K562 (cell line): ENCODE results near the gene POLL. TPM values are rescaled to one million over a fixed set of nuclear protein-coding genes. Genes with fewer than 3 reads are reported as not detected.
A peak's percentile ranks its signal among the peaks of the same experiment; 100 is the strongest.

ENCODE experiments used
- ATAC-seq: fragments of 200-7000 bp; cut with Tn5 transposase; 3 replicates; pipeline ENCODE4 v1.9.1; 2020; ENCODE audit warnings: moderate library complexity
- BruUV-seq: library from RNA; stranded (reverse); fragments of 400-500 nt; replicated peaks from 2 replicates; lab custom pipeline; 2021; lab: Mats Ljungman, UMichigan
- CTCF ChIA-PET: fragments of 300-600 bp; formaldehyde crosslinking; extraction: SDS; loops from one replicate; lab custom pipeline; 2021; ENCODE audit warnings: low intra/inter-chr PET ratio; lab: Yijun Ruan, JAX
- POLR2A ChIA-PET: fragments of 300-600, 350-650 bp; sonication (Branson Sonifier 250); formaldehyde crosslinking; extraction: SDS; loops from one replicate; lab custom pipeline; 2021; ENCODE audit warnings: antibody characterized with exemption, inconsistent platforms; lab: Yijun Ruan, JAX
- DNase-seq, 4 experiments: peaks; one replicate each; pipeline versions ENCODE4 v3.0.0 to v3.0.0-alpha.2; 2011 to 2018; ENCODE audit warnings: low spot score in 3 of 4, mixed read lengths in 3 of 4; ENCODE audit errors: extremely low read depth in 1 of 4
- FAIRE-seq: peaks from 2 replicates; lab custom pipeline; 2011; peaks lifted over from hg19 to GRCh38; lab: Jason Lieb, UNC
- H2AFZ ChIP-seq: 2 replicates; pipeline ENCODE4 v1.6.0; 2011; ENCODE audit warnings: low read depth, low read length, control low read depth, inconsistent platforms
- H3K27ac ChIP-seq: fragments of 200-600 bp; 3 replicates; pipeline ENCODE4 v1.8.0; 2011; ENCODE audit warnings: low read depth, mild to moderate bottlenecking, control low read depth, inconsistent platforms, low read length, moderate library complexity, mixed read lengths; ENCODE audit errors: extremely low read depth
- H3K27me3 ChIP-seq, 2 experiments: fragments of 300-600 bp in 1 of 2; 2 replicates in 1 of 2; 3 replicates in 1 of 2; pipeline versions ENCODE4 v1.6.0 to v1.8.0; 2011; ENCODE audit warnings: inconsistent platforms in 2 of 2, low read length in 2 of 2, mild to moderate bottlenecking in 1 of 2, mixed read lengths in 1 of 2, moderate library complexity in 1 of 2; ENCODE audit not compliant: control insufficient read depth in 2 of 2, insufficient read depth in 2 of 2
- H3K36me3 ChIP-seq: fragments of 300-600 bp; 3 replicates; pipeline ENCODE4 v1.8.0; 2011; ENCODE audit warnings: mild to moderate bottlenecking, low read length, inconsistent platforms; ENCODE audit not compliant: control insufficient read depth, insufficient read depth
- H3K4me1 ChIP-seq, 2 experiments: fragments of 200-600 bp in 1 of 2; replicated peaks in 1 of 2; 2 replicates in 1 of 2; 3 replicates in 1 of 2; pipeline versions ENCODE4 v1.5.1 to v1.8.0; 2011; ENCODE audit warnings: inconsistent platforms in 2 of 2, low read length in 2 of 2, mild to moderate bottlenecking in 1 of 2, mixed read lengths in 1 of 2, moderate library complexity in 1 of 2; ENCODE audit not compliant: control insufficient read depth in 2 of 2, insufficient read depth in 2 of 2
- H3K4me2 ChIP-seq: 2 replicates; pipeline ENCODE4 v1.6.1; 2011; ENCODE audit warnings: low read length, control low read depth, inconsistent platforms, mixed read lengths; ENCODE audit not compliant: insufficient read depth
- H3K4me3 ChIP-seq: fragments of 200-600 bp; sonication (generic), shearing (Covaris generic); 2 replicates; pipeline ENCODE4 v1.5.1; 2016; ENCODE audit warnings: control low read depth, inconsistent platforms
- H3K79me2 ChIP-seq: fragments of 200-600 bp; 3 replicates; pipeline ENCODE4 v1.8.0; 2011; ENCODE audit warnings: low read length, inconsistent platforms; ENCODE audit not compliant: control insufficient read depth, insufficient read depth
- H3K9ac ChIP-seq, 2 experiments: 2 replicates each; pipeline versions ENCODE4 v1.6.0 to v1.6.1; 2011; ENCODE audit warnings: low read depth in 2 of 2, low read length in 2 of 2, control low read depth in 1 of 2, inconsistent platforms in 1 of 2, mild to moderate bottlenecking in 1 of 2, mixed read lengths in 1 of 2; ENCODE audit not compliant: insufficient read depth in 1 of 2
- H3K9me1 ChIP-seq: one replicate; pipeline ENCODE4 v1.6.0; 2011; ENCODE audit warnings: inconsistent platforms, mild to moderate bottlenecking, low read length, moderate library complexity; ENCODE audit not compliant: control insufficient read depth, insufficient read depth
- H3K9me3 ChIP-seq: replicated peaks from 2 replicates; pipeline ENCODE4 v1.5.1; 2011; ENCODE audit warnings: low read depth, low read length, inconsistent platforms; ENCODE audit not compliant: control insufficient read depth, insufficient read depth
- H4K20me1 ChIP-seq: replicated peaks from 2 replicates; pipeline ENCODE4 v1.6.1; 2011; ENCODE audit warnings: low read length, inconsistent platforms, mixed read lengths; ENCODE audit not compliant: control insufficient read depth, insufficient read depth
- BRD4 ChIP-seq: fragments of 200-600 bp; sonication (generic); IDR thresholded peaks from 2 replicates; pipeline ENCODE4 v1.6.1; 2017; ENCODE audit warnings: inconsistent platforms
- CBFA2T3 ChIP-seq: fragments of 450-650 bp; IDR thresholded peaks from 2 replicates; pipeline ENCODE4 v1.6.1; 2017
- DNMT1 ChIP-seq: fragments of 450-650 bp; IDR thresholded peaks from 2 replicates; pipeline ENCODE4 v1.6.1; 2016; ENCODE audit warnings: antibody characterized with exemption, mild to moderate bottlenecking
- DPF2 ChIP-seq: fragments of 450-650 bp; IDR thresholded peaks from 2 replicates; pipeline ENCODE4 v1.6.1; 2016
- FOXJ2 ChIP-seq: fragments of 200-800 bp; sonication (Bioruptor generic); IDR thresholded peaks from 2 replicates; pipeline ENCODE4 v1.6.1; 2016; ENCODE audit warnings: missing genetic modification characterization, missing compliant biosample characterization
- MAFG ChIP-seq: fragments of 450-650 bp; conservative IDR thresholded peaks from 2 replicates; pipeline ENCODE4 v1.6.1; 2016; ENCODE audit warnings: missing genetic modification characterization, missing compliant biosample characterization
- MIER1 ChIP-seq: fragments of 450-650 bp; IDR thresholded peaks from 2 replicates; pipeline ENCODE4 v1.6.1; 2016; ENCODE audit warnings: antibody characterized with exemption, mild to moderate bottlenecking, low read depth
- MTA2 ChIP-seq: fragments of 450-650 bp; IDR thresholded peaks from 2 replicates; pipeline ENCODE4 v1.6.1; 2016; ENCODE audit warnings: low read depth
- NFXL1 ChIP-seq: fragments of 450-650 bp; formaldehyde crosslinking; IDR thresholded peaks from 2 replicates; pipeline ENCODE4 v1.4.0; 2021; ENCODE audit warnings: mild to moderate bottlenecking
- NR2C1 ChIP-seq, 2 experiments: fragments of 450-650 bp; IDR thresholded peaks; 2 replicates each; pipeline ENCODE4 v1.6.1; 2017; ENCODE audit warnings: mild to moderate bottlenecking in 2 of 2, antibody characterized with exemption in 1 of 2, inconsistent platforms in 1 of 2, missing compliant biosample characterization in 1 of 2, missing genetic modification characterization in 1 of 2
- RBM15 ChIP-seq: fragments of 200-400 bp; formaldehyde crosslinking; IDR thresholded peaks from 2 replicates; pipeline ENCODE4 v1.6.1; 2018; ENCODE audit warnings: mild to moderate bottlenecking, low read length, moderate library complexity; ENCODE audit not compliant: insufficient read depth
- RHOXF2B ChIP-seq: fragments of 250-450 bp; sonication (Bioruptor Pico); conservative IDR thresholded peaks from 2 replicates; pipeline ENCODE4 v1.5.1; 2021
- ZKSCAN8 ChIP-seq: fragments of 200-800 bp; sonication (Bioruptor generic); IDR thresholded peaks from 2 replicates; pipeline ENCODE4 v1.6.1; 2016; ENCODE audit warnings: missing genetic modification characterization, missing compliant biosample characterization
- ZNF124 ChIP-seq: sonication (generic); formaldehyde crosslinking; IDR thresholded peaks from 2 replicates; pipeline ENCODE4 v1.8.1; 2022; ENCODE audit warnings: missing genetic modification reagents
- ZNF165 ChIP-seq: fragments of 250-450 bp; sonication (Bioruptor Pico); IDR thresholded peaks from 2 replicates; pipeline ENCODE4 v1.4.0; 2020; ENCODE audit warnings: borderline replicate concordance
- ZNF274 ChIP-seq: IDR thresholded peaks from 2 replicates; pipeline ENCODE4 v1.6.1; 2011; ENCODE audit warnings: low read depth, mild to moderate bottlenecking, low read length, moderate library complexity, borderline replicate concordance
- ZZZ3 ChIP-seq: fragments of 450-650 bp; IDR thresholded peaks from 2 replicates; pipeline ENCODE4 v1.6.1; 2016; ENCODE audit warnings: antibody characterized with exemption, mild to moderate bottlenecking, moderate library complexity
- WGBS: fragments of 100-300 bp; shearing (Covaris generic); methylation state at CpG from one replicate; pipeline ENCODE4 v1.1.6; 2016; ENCODE audit warnings: low coverage, mixed read lengths; ENCODE audit not compliant: insufficient coverage; ENCODE audit errors: missing lambda C conversion rate; 5-methylcytosine and 5-hydroxymethylcytosine counted together
- in situ Hi-C: fragments of 300-500 bp; cut with MboI; formaldehyde crosslinking; loops from 4 replicates; pipeline ENCODE4 v1.15.0; 2018; ENCODE audit warnings: inconsistent platforms, mixed read lengths
- intact Hi-C: fragments of 100-400 bp; cut with micrococcal nuclease; formaldehyde crosslinking; loops from 2 replicates; pipeline ENCODE4 v1.14.2; 2022
- polyA plus RNA-seq, 8 experiments: library from polyadenylated mRNA; depleted of rRNA in 4 of 8; stranded (reverse) in 5 of 8; unstranded in 3 of 8; fragments of >200 nt; fragmentation: Nextera tagmentation in 2 of 8; fragmentation: Illumina TruSeq in 1 of 8; extraction: Ambion mirVana in 2 of 8; extraction: Trizol in 1 of 8; gene quantifications; 2 replicates each; pipeline versions ENCODE4 v1.2.1 to v1.2.3, GENCODE V29; 2011 to 2014; ENCODE audit warnings: inconsistent platforms in 1 of 8, missing spikeins in 1 of 8
- total RNA-seq, 7 experiments: library from RNA; depleted of rRNA in 6 of 7; stranded (reverse); fragments of >200 nt in 6 of 7; fragmentation: Illumina TruSeq in 2 of 7; extraction: Trizol in 2 of 7; gene quantifications; 2 replicates each; pipeline versions ENCODE4 v1.2.1 to v1.2.3, GENCODE V29; 2011 to 2021; ENCODE audit warnings: low replicate concordance in 1 of 7
- TF ChIP-seq, protein P1 (sequence below): IDR thresholded peaks from 2 replicates; pipeline ENCODE4 v1.6.1; 2011; ENCODE audit not compliant: insufficient read length; ENCODE audit errors: extremely low read depth
- TF ChIP-seq, protein P2 (sequence below), 2 experiments: IDR thresholded peaks; 2 replicates each; pipeline ENCODE4 v1.6.1; 2012; ENCODE audit warnings: improper control_type of control experiment in 2 of 2, low read depth in 2 of 2, low read length in 2 of 2, borderline replicate concordance in 1 of 2

POLL gene
- total and polyA plus RNA-seq, 9 of the 15 experiments (the other 6 are each of a cell fraction or from before 2014, with no cell fraction given) = 1.2 to 18.7 (median 10.9) TPM

GRCh38 chr10:101576211-101576863 is 11.7 kb downstream of the POLL start (continued):
- TF ChIP-seq ZNF274 (no peak), FOXJ2 (0 out of 2 replicates have a peak, but pooled peaks have one; percentile 39), BRD4 (no peak), DNMT1 (no peak), RBM15 (no peak), ZZZ3 (no peak), NR2C1 (IDR thresholded peaks at IDR 0.05) (no peak), NR2C1 (tag; IDR thresholded peaks at IDR 0.05) (no peak), RHOXF2B (CRISPR knock-in tag) (no peak), MIER1 (no peak), MAFG (tag) (peak; percentile 86)

GRCh38 chr10:101575580-101576210 is 12.4 kb downstream of the POLL start:
- Histone ChIP-seq H4K20me1 (no peaks in the 10 kb centered on the region; the same call in 1 of the 2 replicates), H3K79me2 (no peaks in the 10 kb centered on the region), H3K9ac (peak overlapping the region; percentile 15 to 30; a peak in 2 of 4 replicates), H2AFZ (no peak overlapping the region), H3K27ac (peak overlapping the region; percentile 71), H3K27me3 (no peaks in the 10 kb centered on the region), H3K4me2 (peak overlapping the region; percentile 64), H3K4me3 (no peak overlapping the region), H3K4me1 (peaks cover 28 to 54% of the 10 kb centered on the region in 2 experiments), H3K36me3 (peaks cover 19% of the 10 kb centered on the region; the same call in 1 of the 3 replicates), H3K9me3 (no peaks in the 10 kb centered on the region; the same call in 1 of the 2 replicates), H3K9me1 (peaks cover 9% of the 10 kb centered on the region)
- ATAC-seq (peak; percentile 85), DNase-seq (peak; percentile 60 to 88 (median 76)), FAIRE-seq (peak; percentile 99)
- intact Hi-C loops = loop anchor here (10.0 kb wide), 1 partner anchor 131 kb away; no protein-coding TSS in a partner anchor
- no TSS peak for BruUV-seq
- 0% methylated on average over 2 of the region's 7 CpGs for WGBS
- in situ Hi-C loops = no loop called here
- POLR2A ChIA-PET = interaction anchor here (1.0 to 1.2 kb wide), 4 partner anchors 19 to 362 kb away, joined by 3 to 6 read pairs (median 4); no protein-coding TSS in a partner anchor
- CTCF ChIA-PET = interaction anchor here (1.1 kb wide), 1 partner anchor 362 kb away, joined by 3 read pairs; no protein-coding TSS in a partner anchor
- TF ChIP-seq ZNF124 (CRISPR knock-in tag) (no peak), CBFA2T3 (peak; percentile 97), MTA2 (peak; percentile 93), ZNF165 (CRISPR knock-in tag) (no peak), NFXL1 (CRISPR knock-in tag) (no peak), ZKSCAN8 (CRISPR knock-in tag) (no peak), DPF2 (peak; percentile 94)
- TF ChIP-seq, protein P1, sequence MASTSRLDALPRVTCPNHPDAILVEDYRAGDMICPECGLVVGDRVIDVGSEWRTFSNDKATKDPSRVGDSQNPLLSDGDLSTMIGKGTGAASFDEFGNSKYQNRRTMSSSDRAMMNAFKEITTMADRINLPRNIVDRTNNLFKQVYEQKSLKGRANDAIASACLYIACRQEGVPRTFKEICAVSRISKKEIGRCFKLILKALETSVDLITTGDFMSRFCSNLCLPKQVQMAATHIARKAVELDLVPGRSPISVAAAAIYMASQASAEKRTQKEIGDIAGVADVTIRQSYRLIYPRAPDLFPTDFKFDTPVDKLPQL = no peak
- TF ChIP-seq, protein P2, sequence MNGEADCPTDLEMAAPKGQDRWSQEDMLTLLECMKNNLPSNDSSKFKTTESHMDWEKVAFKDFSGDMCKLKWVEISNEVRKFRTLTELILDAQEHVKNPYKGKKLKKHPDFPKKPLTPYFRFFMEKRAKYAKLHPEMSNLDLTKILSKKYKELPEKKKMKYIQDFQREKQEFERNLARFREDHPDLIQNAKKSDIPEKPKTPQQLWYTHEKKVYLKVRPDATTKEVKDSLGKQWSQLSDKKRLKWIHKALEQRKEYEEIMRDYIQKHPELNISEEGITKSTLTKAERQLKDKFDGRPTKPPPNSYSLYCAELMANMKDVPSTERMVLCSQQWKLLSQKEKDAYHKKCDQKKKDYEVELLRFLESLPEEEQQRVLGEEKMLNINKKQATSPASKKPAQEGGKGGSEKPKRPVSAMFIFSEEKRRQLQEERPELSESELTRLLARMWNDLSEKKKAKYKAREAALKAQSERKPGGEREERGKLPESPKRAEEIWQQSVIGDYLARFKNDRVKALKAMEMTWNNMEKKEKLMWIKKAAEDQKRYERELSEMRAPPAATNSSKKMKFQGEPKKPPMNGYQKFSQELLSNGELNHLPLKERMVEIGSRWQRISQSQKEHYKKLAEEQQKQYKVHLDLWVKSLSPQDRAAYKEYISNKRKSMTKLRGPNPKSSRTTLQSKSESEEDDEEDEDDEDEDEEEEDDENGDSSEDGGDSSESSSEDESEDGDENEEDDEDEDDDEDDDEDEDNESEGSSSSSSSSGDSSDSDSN (IDR thresholded peaks at IDR 0.05; ENCODE audit: borderline replicate concordance in 1 of 2, low read depth in 2 of 2, low read length in 2 of 2) = 0 out of 4 replicates have a peak, but pooled peaks of 1 of the 2 experiments have one; percentile 23
